DND-41 (cell line): ENCODE measurements around the gene PLD1.

Experiments
- EZH2 ChIP-seq: IDR thresholded peaks from 3 replicates; pipeline ENCODE4 v1.6.1; 2012; ENCODE audit warnings: borderline replicate concordance, low read depth, mild to moderate bottlenecking, moderate library complexity, low read length, inconsistent platforms; ENCODE audit not compliant: severe bottlenecking
- TF ChIP-seq, protein P1 (sequence below): IDR thresholded peaks from 2 replicates; pipeline ENCODE4 v1.5.1; 2012; ENCODE audit warnings: borderline replicate concordance, low read length, moderate library complexity, mild to moderate bottlenecking; ENCODE audit not compliant: poor library complexity, severe bottlenecking; ENCODE audit errors: extremely low read depth

DNA sequence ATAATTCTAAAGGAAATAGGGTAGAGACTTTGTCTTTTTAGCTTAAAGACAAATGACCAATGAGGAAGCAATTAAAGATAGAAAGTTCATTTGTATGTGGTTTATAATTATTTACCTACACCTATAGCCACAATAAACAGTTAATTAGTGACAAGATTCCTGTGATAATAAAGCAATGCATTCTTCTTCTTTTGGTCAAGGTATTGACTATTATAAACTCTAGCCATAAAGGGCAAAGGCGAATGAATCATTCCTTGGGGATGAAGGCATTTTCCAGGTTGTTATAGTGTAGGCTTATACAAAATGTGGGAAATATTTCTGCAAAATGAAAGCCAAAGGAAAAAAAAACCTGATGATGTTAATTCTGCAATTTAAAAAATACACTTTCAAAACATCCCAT, 115.4 kb downstream of the PLD1 start:
- TF ChIP-seq, protein P1, sequence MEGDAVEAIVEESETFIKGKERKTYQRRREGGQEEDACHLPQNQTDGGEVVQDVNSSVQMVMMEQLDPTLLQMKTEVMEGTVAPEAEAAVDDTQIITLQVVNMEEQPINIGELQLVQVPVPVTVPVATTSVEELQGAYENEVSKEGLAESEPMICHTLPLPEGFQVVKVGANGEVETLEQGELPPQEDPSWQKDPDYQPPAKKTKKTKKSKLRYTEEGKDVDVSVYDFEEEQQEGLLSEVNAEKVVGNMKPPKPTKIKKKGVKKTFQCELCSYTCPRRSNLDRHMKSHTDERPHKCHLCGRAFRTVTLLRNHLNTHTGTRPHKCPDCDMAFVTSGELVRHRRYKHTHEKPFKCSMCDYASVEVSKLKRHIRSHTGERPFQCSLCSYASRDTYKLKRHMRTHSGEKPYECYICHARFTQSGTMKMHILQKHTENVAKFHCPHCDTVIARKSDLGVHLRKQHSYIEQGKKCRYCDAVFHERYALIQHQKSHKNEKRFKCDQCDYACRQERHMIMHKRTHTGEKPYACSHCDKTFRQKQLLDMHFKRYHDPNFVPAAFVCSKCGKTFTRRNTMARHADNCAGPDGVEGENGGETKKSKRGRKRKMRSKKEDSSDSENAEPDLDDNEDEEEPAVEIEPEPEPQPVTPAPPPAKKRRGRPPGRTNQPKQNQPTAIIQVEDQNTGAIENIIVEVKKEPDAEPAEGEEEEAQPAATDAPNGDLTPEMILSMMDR = no peak
- no peak for TF ChIP-seq EZH2
